B cell (primary cell): Measurements from ENCODE around the gene CDC42EP2.

ENCODE experiments used
- CTCF ChIP-seq: fragments of 200-600 bp; IDR thresholded peaks from one replicate; pipeline ENCODE4 v1.8.0; 2022; ENCODE audit warnings: antibody characterized with exemption, mild to moderate bottlenecking
- EZH2 ChIP-seq: IDR thresholded peaks from 2 replicates; pipeline ENCODE4 v1.6.1; 2012; ENCODE audit warnings: borderline replicate concordance, low read depth, mild to moderate bottlenecking, moderate library complexity, low read length; ENCODE audit not compliant: insufficient read depth, poor library complexity, severe bottlenecking

DNA sequence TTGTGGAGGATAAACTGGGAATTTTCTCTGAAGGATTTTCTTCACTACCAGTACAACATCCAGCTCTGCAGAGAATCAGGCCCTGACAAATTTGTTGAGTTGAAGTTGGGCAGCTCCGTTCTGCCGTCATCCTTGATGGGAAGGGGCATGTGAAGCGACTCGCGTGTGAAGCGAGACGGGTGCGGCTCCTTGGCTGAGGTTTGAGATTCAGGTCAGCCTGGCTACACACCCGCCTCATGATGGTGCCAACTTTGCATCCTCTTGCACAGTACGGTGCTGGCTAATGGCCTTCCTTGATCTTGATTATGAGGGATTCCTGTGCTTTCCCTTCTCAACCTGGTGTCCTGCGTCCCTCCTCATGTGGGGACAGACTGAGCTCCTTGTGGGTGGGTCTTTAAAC, 19.7 kb upstream of the CDC42EP2 start:
- no peak for TF ChIP-seq EZH2
- no peak for TF ChIP-seq CTCF
